Measurements from ENCODE around the gene HEATR3.

The HEATR3 gene

GRCh38 chr16:50155925-50156324 lies 90.2 kb downstream of the HEATR3 start:
- DNase-seq (ENCODE audit: low read depth in 2 of 2), result no peak
- TF ChIP-seq, protein P1, sequence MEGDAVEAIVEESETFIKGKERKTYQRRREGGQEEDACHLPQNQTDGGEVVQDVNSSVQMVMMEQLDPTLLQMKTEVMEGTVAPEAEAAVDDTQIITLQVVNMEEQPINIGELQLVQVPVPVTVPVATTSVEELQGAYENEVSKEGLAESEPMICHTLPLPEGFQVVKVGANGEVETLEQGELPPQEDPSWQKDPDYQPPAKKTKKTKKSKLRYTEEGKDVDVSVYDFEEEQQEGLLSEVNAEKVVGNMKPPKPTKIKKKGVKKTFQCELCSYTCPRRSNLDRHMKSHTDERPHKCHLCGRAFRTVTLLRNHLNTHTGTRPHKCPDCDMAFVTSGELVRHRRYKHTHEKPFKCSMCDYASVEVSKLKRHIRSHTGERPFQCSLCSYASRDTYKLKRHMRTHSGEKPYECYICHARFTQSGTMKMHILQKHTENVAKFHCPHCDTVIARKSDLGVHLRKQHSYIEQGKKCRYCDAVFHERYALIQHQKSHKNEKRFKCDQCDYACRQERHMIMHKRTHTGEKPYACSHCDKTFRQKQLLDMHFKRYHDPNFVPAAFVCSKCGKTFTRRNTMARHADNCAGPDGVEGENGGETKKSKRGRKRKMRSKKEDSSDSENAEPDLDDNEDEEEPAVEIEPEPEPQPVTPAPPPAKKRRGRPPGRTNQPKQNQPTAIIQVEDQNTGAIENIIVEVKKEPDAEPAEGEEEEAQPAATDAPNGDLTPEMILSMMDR (IDR thresholded peaks at IDR 0.05; ENCODE audit: low read depth, low read length), result no peak
- H3K4me3 ChIP-seq (replicated peaks in 1 of 2; ENCODE audit: low read depth in 2 of 2, low read length in 2 of 2), result peak overlapping the region in 1 of 2 donors; percentile 83

Measured in cardiac fibroblast (primary cell).